GM21447 (cell line): Measurements from ENCODE around the gene HCK.

Source experiments
- ATAC-seq: cut with Tn5 transposase; IDR thresholded peaks from one replicate; pipeline ENCODE4 v1.9.1; 2021; ENCODE audit not compliant: unreplicated experiment

HCK gene

DNA sequence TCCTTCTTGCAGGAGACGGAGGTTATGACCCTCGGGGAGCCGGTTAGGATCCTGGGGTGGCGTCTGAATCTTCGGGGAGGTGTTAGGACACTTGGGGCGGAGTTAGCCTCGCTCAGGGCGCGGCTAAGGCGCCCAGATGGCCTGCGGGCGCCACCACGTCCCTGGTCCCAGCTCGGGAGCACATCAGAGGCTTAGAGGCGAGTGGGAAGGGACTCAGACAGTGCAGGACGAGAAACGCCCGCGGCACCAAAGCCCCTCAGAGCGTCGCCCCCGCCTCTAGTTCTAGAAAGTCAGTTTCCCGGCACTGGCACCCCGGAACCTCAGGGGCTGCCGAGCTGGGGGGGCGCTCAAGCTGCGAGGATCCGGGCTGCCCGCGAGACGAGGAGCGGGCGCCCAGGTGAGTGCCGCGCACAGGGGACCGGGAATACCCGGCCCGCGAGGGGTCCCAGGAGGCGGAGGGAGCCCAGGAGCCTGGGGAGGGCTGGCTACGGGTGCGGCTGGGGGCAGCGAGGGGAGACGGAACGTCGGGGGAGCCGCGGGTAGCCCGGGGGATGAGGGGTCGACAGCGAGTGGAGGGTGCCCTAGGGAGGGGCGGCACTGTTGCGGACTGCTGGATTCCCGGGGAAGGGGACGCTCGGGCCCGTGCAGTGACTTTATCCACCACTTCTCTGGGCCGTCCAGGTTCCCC, at the start of gene HCK:
Gene HCK, plus strand, starts transcription at position 153 of the 688 bp plus-strand sequence.
- no peak for ATAC-seq

DNA sequence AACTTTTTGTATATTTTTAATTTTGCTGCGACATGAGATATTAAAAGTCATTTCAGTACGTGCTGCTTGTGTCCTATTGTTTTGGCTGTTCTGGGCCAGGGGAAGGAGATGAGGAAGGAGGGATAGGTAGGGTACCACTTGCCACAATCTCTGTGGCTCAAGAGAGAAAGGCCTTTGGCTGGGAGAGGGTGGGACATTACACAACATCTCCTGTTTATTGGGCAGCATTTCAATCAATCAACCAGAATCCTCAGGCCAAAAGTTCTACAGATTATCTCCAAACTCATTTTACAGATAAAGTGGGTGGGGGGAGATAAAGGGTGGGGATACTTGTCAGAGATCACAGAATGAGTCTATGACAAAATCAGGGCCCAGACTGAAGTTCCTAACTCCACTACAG, 48.7 kb upstream of the HCK start:
- no peak for ATAC-seq

DNA sequence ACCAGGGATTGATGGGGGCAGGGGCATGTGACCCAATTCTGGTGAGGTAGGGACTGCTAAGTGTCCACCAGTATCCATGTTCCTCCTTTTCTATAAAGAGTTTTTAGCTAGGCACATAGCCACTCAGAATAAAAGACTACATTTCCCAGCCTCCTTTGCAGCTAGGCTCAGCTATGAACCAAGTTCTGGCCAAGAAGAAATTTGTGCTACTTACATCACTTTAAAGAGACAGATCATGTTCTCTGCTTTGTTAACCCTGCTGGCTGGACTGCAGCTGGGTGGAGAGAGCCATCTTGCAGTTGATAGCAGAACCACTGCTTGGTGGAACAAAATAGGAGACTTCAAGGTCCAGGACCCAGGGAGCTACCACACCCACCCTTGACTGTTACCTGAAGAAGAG, 47.1 kb upstream of the HCK start:
- no peak for ATAC-seq

DNA sequence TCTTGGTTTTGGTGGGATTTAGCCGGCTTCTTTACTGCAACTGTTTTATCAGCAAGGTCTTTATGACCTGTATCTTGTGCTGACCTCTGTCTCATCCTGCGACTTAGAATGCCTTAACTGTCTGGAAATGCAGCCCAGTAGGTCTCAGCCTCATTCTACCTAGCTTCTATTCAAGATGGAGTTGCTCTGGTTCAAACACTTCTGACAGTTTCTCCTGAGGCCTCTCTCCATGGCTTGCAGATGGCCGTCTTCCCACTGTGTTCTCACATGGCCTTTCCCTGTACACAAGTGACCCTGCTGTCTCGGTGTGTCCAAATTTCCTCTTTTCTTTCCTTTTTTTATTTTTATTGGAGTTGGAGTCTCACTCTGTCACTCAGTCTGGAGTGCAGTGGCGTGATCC, 46.0 kb upstream of the HCK start:
- ATAC-seq = no peak

DNA sequence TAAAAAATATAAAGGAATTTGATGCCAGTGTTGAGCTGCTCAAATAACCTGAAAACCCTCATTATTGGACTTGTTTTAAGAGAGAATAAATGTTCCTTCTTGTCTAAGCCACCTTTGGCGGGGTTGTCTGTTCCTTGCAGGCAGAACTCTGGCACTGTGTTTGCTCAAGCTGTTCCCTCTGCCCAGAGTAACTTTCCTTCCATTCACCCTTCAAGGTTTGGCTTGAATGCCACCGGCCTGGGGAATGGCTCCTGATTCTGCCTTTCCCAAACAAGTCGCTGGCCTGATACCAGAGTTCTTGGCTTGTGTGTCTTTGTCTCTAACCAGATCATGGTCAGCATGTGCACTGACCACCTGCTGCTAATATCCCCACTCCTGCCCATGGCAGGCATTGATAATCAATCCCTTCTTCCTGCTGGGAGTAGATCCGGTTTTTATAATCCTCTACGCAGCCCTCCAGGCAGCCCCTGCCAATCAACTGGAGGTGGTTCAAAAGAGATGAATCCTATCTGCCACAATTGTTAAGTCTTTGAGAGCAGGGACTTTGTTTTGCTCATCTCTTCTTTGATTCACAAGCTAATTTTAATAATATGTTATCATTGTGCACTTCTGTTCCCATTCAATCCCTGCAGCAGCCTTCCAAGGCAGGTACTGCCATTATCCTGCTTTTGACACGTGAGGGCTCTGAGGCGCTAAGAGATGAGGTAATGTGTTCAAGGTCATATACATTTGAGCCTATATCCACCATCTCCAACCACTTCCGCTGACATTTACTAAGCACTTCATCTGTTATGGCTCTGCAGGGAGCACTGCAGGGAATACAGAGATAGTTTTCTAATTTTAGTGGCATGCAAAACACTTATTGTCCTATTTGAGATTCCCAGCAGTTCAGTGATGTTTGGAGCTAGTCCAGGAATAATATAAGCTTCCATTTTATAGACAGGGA, 44.9 kb upstream of the HCK start:
- no peak for ATAC-seq

DNA sequence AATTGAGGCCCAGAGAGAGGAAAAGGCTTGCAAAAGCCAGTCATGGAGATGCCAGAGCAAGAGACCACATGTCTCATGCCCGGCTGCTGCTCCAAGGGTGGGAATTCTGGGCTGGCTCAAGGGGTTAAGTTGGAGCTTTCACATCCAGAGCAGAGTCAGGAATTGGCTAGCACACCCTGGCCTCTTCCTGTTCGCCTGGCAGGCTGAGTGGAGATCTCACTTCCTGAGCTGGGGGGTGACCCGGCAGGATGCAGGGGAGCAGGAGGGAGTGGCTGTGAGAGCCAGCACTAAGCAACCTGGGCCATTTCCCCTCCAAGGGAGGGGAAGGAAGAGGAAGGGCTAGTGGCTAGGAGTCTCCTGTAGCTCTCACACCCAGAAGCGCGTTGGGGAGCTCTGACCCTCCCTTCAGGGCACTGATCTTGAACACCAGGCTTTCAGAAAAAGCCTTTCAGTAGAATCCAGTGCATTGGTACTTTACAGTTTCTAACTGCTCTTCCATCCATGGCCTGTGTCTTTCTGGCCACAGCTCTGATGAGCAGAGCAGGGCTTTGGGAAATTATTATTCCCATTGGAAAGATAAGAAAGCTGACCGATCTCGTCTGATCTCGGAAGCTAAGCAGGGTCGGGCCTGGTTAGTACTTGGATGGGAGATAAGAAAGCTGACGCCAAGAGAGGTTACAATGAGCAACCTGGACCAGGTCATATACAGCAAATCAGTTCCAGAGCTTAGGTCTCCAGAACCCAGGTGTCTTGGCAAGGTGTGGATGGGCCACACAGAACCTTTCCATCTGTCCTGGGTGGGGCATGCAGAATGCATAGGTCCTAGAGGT, 44.0 kb upstream of the HCK start:
- no peak for ATAC-seq

DNA sequence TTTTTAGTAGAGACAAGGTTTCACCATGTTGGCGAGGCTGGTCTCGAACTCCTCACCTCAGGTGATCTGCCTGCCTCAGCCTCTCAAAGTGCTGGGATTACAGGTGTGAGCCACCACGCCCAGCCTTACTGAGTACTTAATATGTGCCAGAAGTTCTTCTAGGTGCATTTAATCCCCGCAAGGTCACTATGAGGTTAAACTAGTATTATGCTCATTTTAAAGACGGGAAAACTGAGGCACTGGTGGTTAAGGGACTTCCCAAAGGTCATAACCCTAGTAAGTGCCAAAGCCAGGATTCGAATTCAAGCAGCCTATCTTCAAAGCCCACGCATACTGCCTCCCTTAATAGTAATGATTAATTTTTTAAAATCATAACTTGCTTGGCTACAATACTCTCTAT, 42.5 kb upstream of the HCK start:
- no peak for ATAC-seq

DNA sequence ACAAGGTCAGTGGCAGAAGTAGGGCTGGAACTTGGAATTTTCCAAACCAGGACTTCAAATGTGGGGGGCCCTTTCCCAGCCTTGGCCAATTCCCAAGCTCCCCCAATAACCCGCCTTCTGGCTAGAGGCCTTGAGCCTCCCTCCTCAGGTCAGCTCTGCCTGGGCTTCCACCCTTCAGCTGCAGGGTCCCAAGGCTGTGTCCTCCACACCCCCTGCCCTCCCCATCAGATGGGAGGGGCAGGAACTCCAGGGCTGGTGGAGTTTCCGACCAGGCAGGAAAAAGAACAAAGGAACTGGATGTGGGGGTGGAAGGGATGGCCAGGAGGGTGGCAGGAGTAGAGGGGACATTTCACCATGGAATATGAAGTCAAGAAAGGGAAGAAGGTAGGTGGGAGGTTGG, 41.9 kb upstream of the HCK start, which contains the start of gene CCM2L:
Gene CCM2L, plus strand, starts transcription at position 338 of the 400 bp plus-strand sequence. Its CDS starts 17 bp downstream, at position 355.
- ATAC-seq = no peak

DNA sequence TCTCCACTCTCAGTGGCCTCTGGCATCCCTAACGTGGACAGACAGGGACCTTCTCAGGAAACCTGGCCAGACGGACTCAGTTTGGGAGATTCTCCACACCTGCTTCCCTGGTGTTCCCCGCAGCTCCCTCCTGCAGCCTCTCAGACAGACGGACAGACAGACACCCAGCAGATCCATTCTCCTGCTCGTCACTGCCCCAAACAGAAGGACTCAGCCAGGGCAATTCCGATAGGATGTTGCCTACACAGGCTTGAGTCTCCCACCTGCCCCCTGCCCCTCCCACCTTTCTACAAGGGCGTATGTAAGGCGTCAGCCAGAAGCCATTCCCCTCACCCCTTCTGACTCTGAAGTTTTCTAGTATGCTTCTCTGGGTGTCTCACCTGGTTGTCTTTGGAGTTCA, 41.4 kb upstream of the HCK start:
- ATAC-seq = no peak

DNA sequence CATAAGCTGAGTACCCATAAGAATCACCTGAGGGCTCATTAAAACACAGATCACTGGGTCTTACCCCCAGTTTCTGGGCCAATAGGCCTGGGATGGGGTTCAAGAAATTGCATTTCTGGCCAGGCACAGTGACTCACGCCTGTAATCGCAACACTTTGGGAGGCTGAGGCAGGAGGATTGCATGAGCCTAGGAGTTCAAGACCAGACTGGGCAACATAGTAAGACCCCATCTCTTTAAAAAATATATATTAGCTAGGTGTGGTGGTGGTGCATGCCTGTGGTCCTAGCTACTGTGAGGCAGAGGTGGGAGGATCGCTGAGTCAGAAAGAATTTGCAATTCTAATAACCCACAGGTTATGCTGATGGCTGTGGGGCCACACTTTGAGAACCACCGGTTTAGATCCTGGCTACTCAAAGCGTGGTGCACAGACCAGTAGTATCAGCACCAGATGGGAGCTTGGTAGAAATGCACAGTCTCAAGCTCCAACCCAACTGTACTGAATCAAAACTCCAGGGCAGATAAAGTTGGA, 39.8 kb upstream of the HCK start:
- no peak for ATAC-seq

DNA sequence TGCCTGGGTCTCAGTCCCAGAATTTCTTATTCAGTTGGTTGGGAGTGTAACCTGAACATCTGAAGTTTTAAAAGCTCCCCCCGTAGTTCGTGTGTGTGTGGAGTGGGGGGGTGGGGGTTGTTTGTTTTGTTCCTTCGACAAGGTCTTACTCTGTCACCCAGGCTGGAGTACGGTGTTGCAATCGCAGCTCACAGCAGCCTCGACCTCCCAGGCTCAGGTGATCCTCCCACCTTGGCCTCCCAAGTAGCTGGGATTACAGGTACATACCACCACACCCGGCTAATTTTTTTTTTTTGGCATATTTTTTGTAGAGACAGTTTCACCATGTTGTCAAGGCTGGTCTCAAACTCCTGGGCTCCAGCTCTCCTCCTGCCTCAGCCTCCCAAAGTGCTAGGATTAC, 38.7 kb upstream of the HCK start:
- no peak for ATAC-seq

DNA sequence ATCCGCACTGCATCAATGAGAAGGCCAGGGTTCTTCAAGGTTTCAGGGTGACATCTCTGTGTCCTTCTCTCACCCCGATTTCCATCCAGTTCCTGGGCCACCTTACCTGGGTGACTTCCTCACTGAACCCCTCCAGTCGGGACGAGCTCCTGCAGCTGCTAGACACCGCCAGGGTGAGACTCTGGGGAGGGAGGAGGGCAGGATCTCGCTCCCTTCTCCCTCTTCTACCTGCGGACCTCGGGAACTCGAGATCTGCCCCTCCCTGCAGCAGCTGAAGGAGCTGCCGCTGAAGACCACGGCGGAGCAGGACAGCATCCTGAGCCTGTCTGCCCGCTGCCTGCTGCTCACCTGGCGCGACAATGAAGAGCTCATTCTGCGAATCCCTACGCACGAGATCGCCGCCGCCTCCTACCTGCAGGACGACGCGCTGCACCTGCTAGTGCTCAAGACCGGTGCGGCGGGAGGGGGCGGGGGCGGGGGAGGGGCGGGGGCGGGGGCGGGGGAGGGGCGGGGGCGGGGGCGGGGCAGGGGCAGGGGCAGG, 34.3 kb upstream of the HCK start:
- ATAC-seq = no peak

DNA sequence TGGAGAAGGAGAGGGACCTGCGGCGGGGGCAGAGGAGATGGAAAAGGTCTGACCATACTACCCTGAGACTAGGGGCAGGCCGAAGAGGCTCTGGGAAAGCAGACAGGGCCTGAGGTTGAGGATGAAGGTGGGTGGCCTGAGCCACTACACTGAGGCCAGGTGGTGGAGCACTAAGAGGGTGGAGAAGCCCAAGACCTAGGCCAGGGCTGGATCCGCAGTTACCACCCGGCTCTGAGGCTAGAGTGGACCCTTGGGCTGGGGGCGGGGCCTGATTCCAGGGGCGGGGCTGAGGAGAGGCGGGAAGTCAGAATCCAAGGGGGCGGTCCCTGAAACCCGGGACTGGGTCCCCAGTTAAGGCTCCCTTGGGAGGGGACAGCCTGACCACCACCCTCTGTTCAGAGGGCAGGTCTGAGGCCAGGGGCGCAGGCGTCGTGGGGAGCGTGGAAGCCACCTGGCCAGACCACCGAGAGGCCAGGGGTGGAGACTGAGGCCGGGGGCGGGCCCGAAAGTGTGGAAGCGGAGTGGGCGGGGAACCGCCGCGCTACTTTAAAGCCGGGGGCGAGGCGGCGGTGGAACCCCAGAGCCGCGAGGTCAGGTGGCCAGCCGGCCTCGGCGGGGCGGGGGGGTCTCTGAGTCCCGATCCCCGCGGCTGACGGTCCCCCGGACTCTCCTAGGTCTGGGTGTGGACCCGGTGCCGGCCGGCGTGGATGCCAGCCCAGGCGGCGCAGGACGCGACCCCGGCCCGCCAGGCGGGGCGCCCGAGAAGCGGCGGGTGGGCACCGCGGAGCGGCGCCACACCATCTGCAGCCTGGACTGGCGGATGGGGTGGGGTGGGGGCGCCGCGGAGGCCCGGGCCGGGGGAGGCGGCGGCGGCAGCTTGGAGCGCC, 33.5 kb upstream of the HCK start:
- no peak for ATAC-seq

DNA sequence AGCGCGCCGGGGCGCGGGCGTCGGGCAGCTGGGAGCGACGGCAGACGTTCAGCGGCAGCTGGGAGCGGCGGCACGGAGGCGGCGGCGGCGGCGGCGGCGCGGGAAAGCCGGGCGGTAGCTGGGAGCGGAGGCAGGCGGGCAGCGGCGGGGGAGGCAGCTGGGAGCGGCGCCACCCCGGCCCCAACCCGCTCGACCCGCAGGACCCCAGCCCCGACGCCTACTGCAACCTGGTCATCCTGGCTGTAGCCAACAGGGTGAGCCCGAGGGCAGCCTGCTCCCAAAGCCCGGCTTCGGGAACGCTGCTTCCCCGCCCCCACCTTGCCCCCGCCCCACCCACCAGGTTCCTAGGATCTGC, 32.9 kb upstream of the HCK start:
- no peak for ATAC-seq

DNA sequence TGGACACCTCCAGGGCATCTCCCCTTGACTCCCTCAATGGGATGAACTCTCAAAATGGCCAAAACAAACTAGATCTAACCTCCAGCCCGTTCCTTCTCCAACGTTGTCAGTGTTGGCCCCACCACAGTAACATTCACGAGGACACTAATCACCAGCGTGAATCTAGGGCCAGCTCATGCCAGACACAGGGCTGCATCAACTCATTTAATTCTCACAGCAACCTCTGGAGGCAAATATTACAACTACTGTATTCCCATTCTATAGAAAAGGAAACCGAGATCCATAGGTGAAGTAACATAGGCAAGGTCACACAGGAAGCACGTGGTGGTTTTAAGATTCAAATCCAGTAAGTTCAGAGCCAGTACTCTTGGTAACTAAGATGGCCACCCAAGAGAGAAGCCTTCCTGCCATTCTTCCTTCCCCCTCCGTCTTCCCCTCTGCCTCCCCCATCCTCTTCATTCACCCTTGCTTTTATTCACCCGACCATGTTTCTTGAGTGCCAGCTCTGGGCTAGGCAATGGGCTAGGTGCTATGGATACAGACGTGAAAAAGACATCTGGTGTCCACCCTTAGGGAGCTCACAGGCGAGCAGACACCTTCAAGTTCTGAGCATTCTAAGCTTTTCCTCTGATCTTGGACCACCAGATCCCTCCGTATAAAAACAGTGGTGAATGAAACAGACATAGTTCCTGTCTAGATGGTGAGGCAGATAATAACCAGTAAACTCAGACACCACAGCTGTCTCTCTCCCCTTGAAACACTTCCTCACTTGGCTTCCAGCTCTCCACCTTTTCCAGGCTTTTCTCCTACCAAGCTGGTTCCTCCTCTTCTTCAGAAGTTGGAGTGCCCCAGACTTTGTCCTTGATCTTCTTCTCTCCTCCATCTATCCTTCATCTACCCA, 32.2 kb upstream of the HCK start:
- ATAC-seq = no peak

DNA sequence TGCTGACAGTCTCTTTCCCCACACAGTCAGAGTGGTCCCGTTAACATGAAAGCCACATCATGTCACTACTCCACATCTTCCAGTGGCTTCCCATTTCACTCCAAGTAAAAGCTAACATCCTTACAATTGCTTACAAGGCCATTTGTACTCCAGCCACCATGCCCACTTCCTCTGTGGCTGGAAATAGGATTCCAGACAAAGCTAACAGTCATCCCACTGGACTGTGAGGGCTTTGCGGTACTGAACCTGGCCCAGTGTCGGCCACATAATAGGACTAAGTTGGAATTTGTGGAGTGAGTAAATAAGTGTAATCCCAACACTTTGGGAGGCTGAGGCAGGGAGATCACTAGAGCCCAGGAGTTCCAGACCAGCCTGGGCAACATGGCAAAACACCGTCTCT, 31.0 kb upstream of the HCK start:
- no peak for ATAC-seq

DNA sequence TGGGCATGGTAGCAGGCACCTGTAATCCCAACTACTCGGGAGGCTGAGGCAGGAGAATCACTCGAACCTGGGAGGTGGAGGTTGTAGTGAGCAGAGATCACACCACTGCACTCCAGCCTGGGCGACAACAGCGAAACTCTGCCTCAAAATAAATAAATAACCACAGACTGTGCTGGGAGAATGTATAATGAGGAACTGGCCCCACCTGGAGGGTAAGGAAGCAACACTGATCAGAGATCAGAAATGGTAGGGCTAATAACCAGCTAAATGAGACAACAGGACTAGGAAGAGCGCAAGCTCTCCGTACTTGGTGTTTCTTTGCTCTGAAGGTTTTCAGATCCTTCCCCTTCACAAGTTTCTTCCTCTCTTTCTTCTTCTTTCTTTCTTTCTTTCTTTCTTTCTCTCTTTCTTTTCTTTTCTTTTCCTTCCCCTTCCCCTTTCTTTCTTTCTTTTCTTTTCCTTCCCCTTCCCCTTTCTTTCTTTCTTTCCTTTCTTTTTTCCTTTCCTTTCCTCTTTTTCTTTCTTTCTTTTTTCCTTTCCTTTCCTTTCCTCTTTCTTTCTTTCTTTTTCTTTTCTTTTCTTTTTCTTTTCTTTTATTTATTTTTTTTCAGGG, 27.3 kb upstream of the HCK start:
- no peak for ATAC-seq

DNA sequence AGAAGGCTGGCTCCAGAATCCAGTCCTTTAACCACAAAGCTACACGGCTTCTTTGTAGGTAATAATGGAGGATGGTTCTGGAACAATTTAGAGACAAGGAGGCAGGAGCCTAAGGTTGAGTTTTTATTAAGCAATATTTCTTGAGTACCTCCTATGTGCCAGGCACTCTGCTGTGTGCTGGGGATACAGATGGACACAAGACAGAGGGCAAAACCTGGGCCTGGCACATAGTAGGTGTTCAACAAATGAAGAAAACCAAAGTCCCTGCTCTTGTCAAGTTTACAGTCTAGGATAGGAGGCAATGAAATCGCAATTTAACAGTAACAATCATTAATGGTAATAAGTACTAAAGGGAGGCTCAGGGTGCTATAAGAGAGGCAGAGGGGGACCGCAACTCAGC, 24.4 kb upstream of the HCK start:
- ATAC-seq = no peak
